GM13977 (cell line): ENCODE data around the gene MTUS2.

ENCODE experiments used
- DNase-seq: peaks from one replicate; pipeline ENCODE4 v3.0.0; 2012; ENCODE audit warnings: low spot score
- CTCF ChIP-seq: IDR thresholded peaks from 2 replicates; pipeline ENCODE4 v1.5.1; 2012; ENCODE audit warnings: mild to moderate bottlenecking, control low read depth; ENCODE audit not compliant: insufficient read depth; ENCODE audit errors: extremely low read depth, missing control alignments
- in situ Hi-C: fragments of 300-500 bp; cut with MboI; formaldehyde crosslinking; loops from one replicate; pipeline ENCODE4 v1.12.0; 2022; ENCODE audit warnings: low sequenced_read_pairs, low pct_unique_long_range_greater_than_20kb, mixed read lengths, inconsistent platforms; ENCODE audit not compliant: unreplicated experiment

Gene MTUS2

GRCh38 chr13:29000826-29001225, 180.7 kb downstream of the MTUS2 start:
- no peak for DNase-seq
- TF ChIP-seq CTCF, result no peak
- in situ Hi-C loops, result no loop called here

GRCh38 chr13:29005035-29005762, 185.1 kb downstream of the MTUS2 start:
- DNase-seq, result no peak
- in situ Hi-C loops, result no loop called here
- TF ChIP-seq CTCF, result no peak

GRCh38 chr13:29005763-29006120, 185.6 kb downstream of the MTUS2 start:
- in situ Hi-C loops, result no loop called here
- no peak for DNase-seq
- TF ChIP-seq CTCF, result no peak

GRCh38 chr13:29006359-29006850, 186.3 kb downstream of the MTUS2 start:
- TF ChIP-seq CTCF, result no peak
- in situ Hi-C loops, result no loop called here
- DNase-seq, result no peak

- no peak for TF ChIP-seq CTCF
- in situ Hi-C loops, result no loop called here
- DNase-seq, result no peak
Measured at GRCh38 chr13:29008296-29008695, 188.2 kb downstream of the MTUS2 start.

GRCh38 chr13:29020314-29020713, 200.2 kb downstream of the MTUS2 start:
- TF ChIP-seq CTCF, result no peak
- in situ Hi-C loops, result no loop called here
- no peak for DNase-seq
